H9 (cell line): ENCODE results near the gene BBS1. TPM values are rescaled to one million over a fixed set of nuclear protein-coding genes. Genes with fewer than 3 reads are reported as not detected.

Experiments
- DNase-seq: peaks from one replicate; pipeline ENCODE4 v3.0.0-alpha.2; 2017
- H2AFZ ChIP-seq: one replicate; pipeline ENCODE4 v1.6.1; 2013; ENCODE audit warnings: mild to moderate bottlenecking, low read length, control low read depth, moderate library complexity
- H2AK5ac ChIP-seq: 2 replicates; pipeline ENCODE4 v1.6.1; 2013; ENCODE audit warnings: low read length, control low read depth, mixed read lengths; ENCODE audit not compliant: insufficient read length
- H2BK120ac ChIP-seq: one replicate; pipeline ENCODE4 v1.6.1; 2013; ENCODE audit warnings: low read depth, mild to moderate bottlenecking, low read length, control low read depth, inconsistent platforms; ENCODE audit not compliant: poor library complexity, severe bottlenecking
- H2BK12ac ChIP-seq: 2 replicates; pipeline ENCODE4 v1.6.1; 2013; ENCODE audit warnings: low read length, control low read depth, mixed read lengths, low read depth; ENCODE audit not compliant: insufficient read length
- H2BK15ac ChIP-seq: 2 replicates; pipeline ENCODE4 v1.6.1; 2013; ENCODE audit warnings: low read depth, low read length, control low read depth
- H2BK20ac ChIP-seq: one replicate; pipeline ENCODE4 v1.6.1; 2013; ENCODE audit warnings: low read depth, mild to moderate bottlenecking, low read length, control low read depth, inconsistent platforms; ENCODE audit not compliant: poor library complexity, severe bottlenecking
- H2BK5ac ChIP-seq: 2 replicates; pipeline ENCODE4 v1.6.1; 2013; ENCODE audit warnings: low read length, control low read depth, mixed read lengths; ENCODE audit not compliant: insufficient read length
- H3K14ac ChIP-seq: 2 replicates; pipeline ENCODE4 v1.6.1; 2013; ENCODE audit warnings: low read length, control low read depth; ENCODE audit not compliant: insufficient read depth
- H3K18ac ChIP-seq: 2 replicates; pipeline ENCODE4 v1.6.1; 2013; ENCODE audit warnings: low read depth, mild to moderate bottlenecking, mixed read lengths, low read length, control low read depth; ENCODE audit not compliant: insufficient read length
- H3K23ac ChIP-seq: 2 replicates; pipeline ENCODE4 v1.6.1; 2013; ENCODE audit warnings: low read length, control low read depth, mixed read lengths, low read depth; ENCODE audit not compliant: insufficient read length
- H3K23me2 ChIP-seq: 2 replicates; pipeline ENCODE4 v1.6.1; 2013; ENCODE audit warnings: low read depth, mild to moderate bottlenecking, mixed read lengths, low read length, control low read depth; ENCODE audit not compliant: insufficient read length, poor library complexity, severe bottlenecking
- H3K27ac ChIP-seq: 2 replicates; pipeline ENCODE4 v1.5.1; 2013; ENCODE audit warnings: low read length, control low read depth, mixed read lengths, low read depth; ENCODE audit not compliant: insufficient read length
- H3K27me3 ChIP-seq: 2 replicates; pipeline ENCODE4 v1.6.1; 2013; ENCODE audit warnings: low read length, control low read depth, inconsistent platforms; ENCODE audit not compliant: insufficient read depth
- H3K4ac ChIP-seq: 2 replicates; pipeline ENCODE4 v1.6.1; 2013; ENCODE audit warnings: low read depth, mild to moderate bottlenecking, control low read depth, inconsistent platforms, low read length, moderate library complexity
- H3K4me1 ChIP-seq: 2 replicates; pipeline ENCODE4 v1.6.1; 2013; ENCODE audit warnings: low read length, control low read depth, inconsistent platforms; ENCODE audit not compliant: insufficient read depth
- H3K4me2 ChIP-seq: 2 replicates; pipeline ENCODE4 v1.6.1; 2013; ENCODE audit warnings: low read length, control low read depth, mixed read lengths; ENCODE audit not compliant: insufficient read length, insufficient read depth
- H3K56ac ChIP-seq: 2 replicates; pipeline ENCODE4 v1.6.1; 2013; ENCODE audit warnings: low read depth, mild to moderate bottlenecking, mixed read lengths, low read length, control low read depth; ENCODE audit not compliant: insufficient read length
- H3K79me1 ChIP-seq: 2 replicates; pipeline ENCODE4 v1.6.1; 2013; ENCODE audit warnings: low read depth, mild to moderate bottlenecking, moderate library complexity, low read length, control low read depth, inconsistent platforms; ENCODE audit not compliant: insufficient read depth, poor library complexity, severe bottlenecking
- H3K79me2 ChIP-seq: 2 replicates; pipeline ENCODE4 v1.6.1; 2013; ENCODE audit warnings: low read length, control low read depth, inconsistent platforms; ENCODE audit not compliant: insufficient read depth
- H3K9ac ChIP-seq: 2 replicates; pipeline ENCODE4 v1.6.1; 2013; ENCODE audit warnings: low read length, control low read depth, mixed read lengths; ENCODE audit not compliant: insufficient read length; ENCODE audit errors: extremely low read depth
- H3K9me3 ChIP-seq: one replicate; pipeline ENCODE4 v1.6.1; 2013; ENCODE audit warnings: low read depth, low read length, inconsistent platforms; ENCODE audit not compliant: control insufficient read depth
- H3T11ph ChIP-seq: one replicate; pipeline ENCODE4 v1.6.1; 2013; ENCODE audit warnings: mild to moderate bottlenecking, low read length, control low read depth, inconsistent platforms
- H4K20me1 ChIP-seq: one replicate; pipeline ENCODE4 v1.6.1; 2013; ENCODE audit not compliant: control insufficient read depth, insufficient read length, insufficient read depth
- H4K5ac ChIP-seq: 2 replicates; pipeline ENCODE4 v1.6.1; 2013; ENCODE audit warnings: low read depth, mild to moderate bottlenecking, mixed read lengths, low read length, control low read depth; ENCODE audit not compliant: insufficient read length
- H4K8ac ChIP-seq: replicated peaks from 2 replicates; pipeline ENCODE4 v1.6.1; 2013; ENCODE audit warnings: low read length, control low read depth, mixed read lengths, low read depth; ENCODE audit not compliant: insufficient read length
- H4K91ac ChIP-seq: 2 replicates; pipeline ENCODE4 v1.6.1; 2013; ENCODE audit warnings: low read depth, mild to moderate bottlenecking, moderate library complexity, mixed read lengths, low read length, control low read depth; ENCODE audit not compliant: insufficient read length
- H3K27ac Mint-ChIP-seq, 3 experiments: 2 replicates in 2 of 3; 3 replicates in 1 of 3; pipeline ENCODE4 v1.8.0; 2020 to 2021; ENCODE audit warnings: mixed read lengths in 3 of 3, mild to moderate bottlenecking in 1 of 3, moderate library complexity in 1 of 3
- H3K27me3 Mint-ChIP-seq: 2 replicates; pipeline ENCODE4 v1.8.0; 2021; ENCODE audit warnings: low read depth, mild to moderate bottlenecking, moderate library complexity, mixed read lengths
- H3K36me3 Mint-ChIP-seq, 3 experiments: 2 replicates in 2 of 3; 3 replicates in 1 of 3; pipeline ENCODE4 v1.8.0; 2020 to 2021; ENCODE audit warnings: low read depth in 3 of 3, mixed read lengths in 3 of 3; ENCODE audit not compliant: insufficient read depth in 1 of 3
- H3K4me1 Mint-ChIP-seq, 2 experiments: 2 replicates each; pipeline ENCODE4 v1.8.0; 2020; ENCODE audit warnings: mixed read lengths in 2 of 2
- H3K4me3 Mint-ChIP-seq, 2 experiments: 2 replicates in 1 of 2; 3 replicates in 1 of 2; pipeline ENCODE4 v1.8.0; 2020 to 2021; ENCODE audit warnings: mild to moderate bottlenecking in 2 of 2, mixed read lengths in 2 of 2, moderate library complexity in 1 of 2
- H3K9me3 Mint-ChIP-seq, 2 experiments: 2 replicates in 1 of 2; 3 replicates in 1 of 2; pipeline ENCODE4 v1.8.0; 2020; ENCODE audit warnings: mild to moderate bottlenecking in 2 of 2, mixed read lengths in 2 of 2, moderate library complexity in 1 of 2
- CTCF ChIP-seq: fragments of 200-600 bp; sonication (generic); conservative IDR thresholded peaks from 3 replicates; pipeline ENCODE4 v1.8.0; 2021; ENCODE audit warnings: antibody characterized with exemption, mild to moderate bottlenecking
- WGBS: extraction: QIAGEN DNeasy Blood & Tissue Kit; methylation state at CpG from one replicate; pipeline ENCODE4 v1.1.7; 2013; ENCODE audit warnings: missing lambda C conversion rate, low lambda C conversion rate, mixed read lengths; ENCODE audit not compliant: insufficient read length; ENCODE audit errors: extremely low coverage; 5-methylcytosine and 5-hydroxymethylcytosine counted together
- total RNA-seq: library from RNA; stranded (reverse); gene quantifications from 2 replicates; pipeline ENCODE4 v1.2.1, GENCODE V29; 2021

The BBS1 gene
- total RNA-seq, 1 experiment from 2014 or later: 27.2 TPM

DNA sequence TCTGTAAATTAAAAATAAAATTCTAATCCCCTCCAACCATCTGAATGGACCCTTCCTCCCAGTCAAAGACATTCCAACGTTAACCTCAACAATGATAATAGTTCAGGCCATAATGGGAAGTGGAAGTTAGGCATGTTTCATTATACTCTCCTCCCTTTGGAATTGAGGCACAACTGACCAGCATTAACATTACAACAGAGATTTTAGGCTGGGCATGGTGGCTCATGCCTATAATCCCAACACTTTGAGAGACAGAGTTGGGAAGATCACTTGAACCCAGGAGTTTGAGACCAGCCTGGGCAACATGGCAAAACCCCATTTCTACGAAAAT lies 60.4 kb downstream of the BBS1 start:
- H2BK15ac ChIP-seq: no peak overlapping the region
- H3K79me1 ChIP-seq: no peaks in the 10 kb centered on the region
- H3K36me3 Mint-ChIP-seq: peaks cover 22 to 29% (median 24%) of the 10 kb centered on the region in 3 experiments
- no peak overlapping the region for H3K23ac ChIP-seq
- H3K4me1 Mint-ChIP-seq: peaks cover 35 to 46% of the 10 kb centered on the region in 2 experiments
- no peaks in the 10 kb centered on the region for H3K79me2 ChIP-seq
- WGBS: no CpG with 5 or more reads among the region's 2 CpGs
- DNase-seq: no peak
- H3K4me2 ChIP-seq: no peak overlapping the region
- no peaks in the 10 kb centered on the region for H3K23me2 ChIP-seq
- no peak overlapping the region for H2BK5ac ChIP-seq
- H3K4me3 Mint-ChIP-seq: no peak overlapping the region
- no peak overlapping the region for H2BK120ac ChIP-seq
- H4K5ac ChIP-seq: no peak overlapping the region
- peaks cover 31 to 38% of the 10 kb centered on the region in 2 experiments for H3K9me3 Mint-ChIP-seq
- H4K91ac ChIP-seq: no peak overlapping the region
- H2BK12ac ChIP-seq: no peak overlapping the region
- H3K27ac ChIP-seq: no peak overlapping the region
- peak overlapping the region; percentile 96 to 100 (median 98) for H3K27ac Mint-ChIP-seq
- H3K4ac ChIP-seq: no peak overlapping the region
- H2BK20ac ChIP-seq: no peak overlapping the region
- no peak overlapping the region for H2AFZ ChIP-seq
- peaks cover 11% of the 10 kb centered on the region for H3K27me3 Mint-ChIP-seq
- H4K20me1 ChIP-seq: no peaks in the 10 kb centered on the region
- no peak for TF ChIP-seq CTCF
- peaks cover 11% of the 10 kb centered on the region for H3K4me1 ChIP-seq
- no peak overlapping the region for H4K8ac ChIP-seq
- H3K27me3 ChIP-seq: no peaks in the 10 kb centered on the region
- H3K9ac ChIP-seq: no peak overlapping the region
- H3K9me3 ChIP-seq: no peaks in the 10 kb centered on the region
- H2AK5ac ChIP-seq: no peak overlapping the region
- H3T11ph ChIP-seq: no peak overlapping the region
- no peak overlapping the region for H3K56ac ChIP-seq
- no peak overlapping the region for H3K14ac ChIP-seq
- peak overlapping the region; percentile 37 for H3K18ac ChIP-seq
